NOMO-1 treated with dmso at 0.1 percent for 144 hours (cell line): Measurements from ENCODE around the gene ASB11.

Source experiments
- DNase-seq: peaks from one replicate; lab custom pipeline; 2025; ENCODE audit not compliant: unreplicated experiment; lab: John Stamatoyannopoulos, UW

Gene ASB11

GRCh38 chrX:15235001-15235400 lies 80.4 kb downstream of the ASB11 start:
- no peak for DNase-seq

DNA sequence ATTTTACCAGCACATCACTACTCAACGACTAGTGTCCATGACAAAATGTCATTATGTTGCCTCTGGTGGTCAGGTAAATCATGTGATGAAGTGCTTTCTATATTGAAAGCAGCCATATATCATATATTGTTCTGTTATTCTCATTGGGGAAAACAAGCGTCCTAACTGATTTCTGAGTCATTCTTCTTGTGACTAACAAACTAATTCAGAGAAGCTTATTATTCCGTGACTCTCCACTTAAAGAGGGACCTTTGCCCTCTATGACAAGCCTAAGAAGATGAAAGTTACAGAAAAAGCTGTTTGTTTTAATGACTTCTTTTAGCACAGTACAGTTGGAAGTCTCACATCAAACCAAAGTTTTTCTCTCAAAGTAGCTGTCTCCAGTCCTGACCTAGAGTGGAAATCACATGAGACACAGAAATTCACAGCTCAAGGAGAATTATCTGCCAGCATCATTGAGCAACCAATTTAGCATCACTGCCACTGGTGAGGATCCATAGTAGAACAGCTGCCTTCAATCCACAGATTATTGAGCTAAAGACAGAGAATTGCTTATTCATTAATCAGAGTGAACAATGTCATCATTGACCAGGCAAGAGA lies 81.9 kb downstream of the ASB11 start:
- no peak for DNase-seq
